CD4-positive, alpha-beta T cell treated with Interleukin-17A for 4 hours (primary cell): Measurements from ENCODE around the gene HIGD1B.
A peak's percentile ranks its signal among the peaks of the same experiment; 100 is the strongest.

Experiments
- DNase-seq: peaks from one replicate; pipeline ENCODE4 v3.0.0-alpha.2; 2020; ENCODE audit warnings: mixed read lengths

The HIGD1B gene

GRCh38 chr17:44840274-44840673 lies 7.4 kb upstream of the HIGD1B start:
- no peak for DNase-seq

DNA sequence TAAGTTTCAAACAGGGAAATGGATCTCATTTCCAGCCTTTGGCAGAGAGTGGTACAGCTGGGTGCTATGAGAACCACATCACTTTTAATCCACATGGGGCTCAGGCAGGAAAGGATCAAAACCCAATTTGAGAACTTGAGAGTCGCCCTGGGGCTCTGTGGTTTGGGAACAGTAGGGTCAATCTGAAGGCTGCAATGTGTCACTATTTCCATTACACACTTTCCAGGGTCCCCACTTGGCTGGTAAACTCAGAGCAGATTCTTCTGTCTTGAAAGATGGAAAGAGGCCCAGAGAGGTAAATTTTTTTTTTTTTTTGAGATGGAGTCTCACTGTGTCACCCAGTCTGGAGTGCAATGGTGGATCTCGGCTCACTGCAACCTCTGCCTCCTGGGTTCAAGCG lies 6.7 kb upstream of the HIGD1B start:
- no peak for DNase-seq

- no peak for DNase-seq
Observed at GRCh38 chr17:44842748-44843147, 4.9 kb upstream of the HIGD1B start.

DNA sequence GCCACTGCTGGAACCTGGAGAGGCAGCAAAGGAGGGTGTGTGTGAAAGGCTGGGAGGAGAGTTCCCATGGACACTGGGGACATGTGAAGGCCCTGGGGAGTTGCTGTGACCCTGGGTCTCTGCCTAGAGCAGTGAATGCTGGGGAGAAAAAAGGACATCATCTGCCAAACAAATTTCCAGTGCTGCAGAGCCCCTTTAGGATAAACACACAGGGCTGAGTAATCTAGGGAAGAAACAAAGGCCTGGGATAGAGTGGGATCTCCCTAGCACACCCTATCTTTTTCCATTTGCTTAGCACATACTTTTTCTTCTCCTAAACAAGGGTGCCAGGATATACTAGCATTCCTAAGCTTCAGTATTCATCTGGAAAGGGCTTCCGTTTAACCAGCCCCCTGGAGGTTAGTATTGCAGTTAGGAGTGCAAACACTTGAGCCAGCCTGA lies 3.3 kb upstream of the HIGD1B start:
- no peak for DNase-seq

GRCh38 chr17:44846206-44846605 lies 1.5 kb upstream of the HIGD1B start:
- no peak for DNase-seq

DNA sequence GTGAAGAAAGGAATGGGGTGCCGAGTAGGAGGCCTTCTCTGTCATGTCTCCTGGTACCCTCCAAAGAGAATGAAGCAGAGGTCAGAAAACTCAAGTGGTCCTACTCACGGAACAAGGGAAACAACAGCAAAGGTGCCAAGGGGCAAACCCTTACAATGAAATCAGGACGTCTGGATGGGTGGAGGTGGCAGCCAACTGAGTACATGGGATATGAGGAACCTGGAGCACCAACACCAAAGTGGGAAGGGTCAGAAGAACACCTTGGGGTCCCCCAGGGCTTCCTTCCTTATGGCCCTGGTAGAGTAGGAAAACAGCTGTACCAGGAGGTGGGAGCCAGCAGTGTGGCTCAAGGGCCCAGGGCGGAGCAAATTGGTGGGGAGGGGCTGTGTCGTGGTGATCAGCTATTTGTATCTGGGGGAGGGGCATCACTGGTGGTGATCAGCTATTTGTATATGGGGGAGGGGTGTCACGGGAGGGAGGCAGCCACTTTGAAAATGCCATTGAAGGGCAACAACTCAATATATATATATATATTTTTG lies 643 bp downstream of the HIGD1B start:
- no peak for DNase-seq

DNA sequence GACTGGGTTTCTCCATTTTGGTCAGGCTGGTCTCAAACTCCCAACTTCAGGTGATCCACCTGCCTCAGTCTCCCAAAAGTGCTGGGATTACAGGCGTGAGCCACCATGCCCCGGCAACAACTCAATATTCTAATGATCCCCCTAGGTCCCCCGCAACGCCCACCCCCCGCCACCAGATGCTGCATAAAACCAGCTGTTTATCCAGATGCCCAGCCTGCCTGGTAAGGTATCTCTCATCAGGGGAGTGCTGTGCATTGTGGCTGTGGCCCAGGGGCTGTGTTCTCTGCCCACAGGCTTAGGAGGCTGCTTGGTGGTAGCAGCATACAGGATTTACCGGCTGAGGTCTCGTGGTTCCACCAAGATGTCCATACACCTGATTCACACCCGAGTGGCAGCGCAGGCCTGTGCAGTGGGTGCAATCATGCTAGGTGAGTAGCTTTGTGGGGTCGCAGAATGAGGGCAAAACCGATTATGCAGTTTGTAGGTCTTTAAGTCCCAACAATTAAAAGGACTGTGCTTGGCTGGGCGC lies 1.3 kb downstream of the HIGD1B start:
- no peak for DNase-seq

DNA sequence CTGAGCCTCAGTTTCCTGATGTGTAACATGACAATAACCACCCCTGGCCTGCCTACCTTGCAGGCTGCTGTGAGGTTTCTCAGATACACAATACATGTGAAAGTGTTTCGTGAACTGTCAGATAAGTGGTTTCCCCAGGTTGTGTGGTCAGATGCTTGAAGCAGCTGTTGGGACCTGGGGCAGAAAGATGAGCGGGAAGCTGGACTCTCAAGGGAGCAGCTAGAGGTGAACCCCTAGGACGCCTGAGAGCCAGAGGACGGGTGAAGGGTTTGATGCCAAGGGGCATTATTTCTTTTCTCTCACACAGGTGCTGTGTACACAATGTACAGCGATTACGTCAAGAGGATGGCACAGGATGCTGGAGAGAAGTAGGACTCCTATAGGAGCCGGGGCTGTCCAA lies 2.3 kb downstream of the HIGD1B start:
- DNase-seq, result no peak

DNA sequence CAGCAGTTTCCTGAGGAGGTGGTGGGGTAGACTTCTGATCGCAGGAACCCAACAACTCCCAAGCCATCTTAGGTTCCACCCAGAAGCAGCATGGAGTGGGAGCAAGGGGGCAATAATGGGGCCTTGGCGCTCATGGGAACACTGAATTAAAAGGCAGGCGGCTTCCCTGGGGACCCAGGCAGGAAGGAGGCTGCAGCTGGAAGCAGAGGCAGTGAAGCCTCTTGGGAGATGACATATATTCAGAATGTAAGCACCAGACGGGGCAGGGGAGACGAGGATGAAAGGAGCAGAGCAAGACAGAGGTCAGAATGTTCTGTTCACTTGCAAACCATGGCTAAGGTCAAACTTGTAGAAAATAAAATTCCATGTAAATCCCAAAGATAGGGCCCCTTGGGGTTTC lies 2.9 kb downstream of the HIGD1B start:
- DNase-seq, result no peak

DNA sequence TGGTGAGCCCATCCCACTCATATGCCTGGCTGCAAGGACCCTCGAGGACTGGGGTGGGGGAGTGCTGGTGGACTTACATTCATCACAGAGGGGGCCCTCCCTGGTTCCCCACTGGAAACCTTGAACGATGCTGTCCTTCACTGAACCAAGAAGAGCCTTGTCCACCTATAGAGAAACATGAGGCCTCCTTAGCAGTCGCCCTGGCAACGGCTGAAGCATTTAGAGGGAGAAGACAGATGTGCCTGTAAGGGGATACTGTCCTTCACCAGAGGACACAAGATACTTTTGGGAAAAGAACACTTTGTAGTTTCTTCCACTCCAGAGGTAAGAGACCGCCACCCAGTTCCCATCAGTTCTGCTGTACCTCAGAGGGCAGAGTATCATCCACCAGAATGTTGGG lies 6.5 kb downstream of the HIGD1B start:
- DNase-seq, result no peak

DNA sequence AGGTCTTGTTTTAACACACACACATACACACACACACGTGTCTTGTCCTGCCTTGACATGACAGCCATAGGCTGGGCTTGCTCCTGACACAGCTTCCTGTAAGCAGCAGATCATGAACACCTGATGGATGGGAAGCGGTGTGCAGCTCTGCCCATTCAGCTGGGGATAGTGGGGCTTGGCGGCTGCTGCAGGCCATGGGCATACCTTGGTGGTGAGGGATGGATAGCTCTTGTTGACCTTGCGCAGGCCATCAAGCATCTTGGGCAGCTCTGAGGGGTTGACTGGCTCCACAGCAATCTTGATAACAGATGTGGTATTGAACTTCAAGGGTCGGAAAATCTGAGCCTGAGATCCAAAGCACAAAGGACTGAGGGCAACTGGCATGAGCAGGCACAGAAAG lies 12.0 kb downstream of the HIGD1B start:
- no peak for DNase-seq

DNA sequence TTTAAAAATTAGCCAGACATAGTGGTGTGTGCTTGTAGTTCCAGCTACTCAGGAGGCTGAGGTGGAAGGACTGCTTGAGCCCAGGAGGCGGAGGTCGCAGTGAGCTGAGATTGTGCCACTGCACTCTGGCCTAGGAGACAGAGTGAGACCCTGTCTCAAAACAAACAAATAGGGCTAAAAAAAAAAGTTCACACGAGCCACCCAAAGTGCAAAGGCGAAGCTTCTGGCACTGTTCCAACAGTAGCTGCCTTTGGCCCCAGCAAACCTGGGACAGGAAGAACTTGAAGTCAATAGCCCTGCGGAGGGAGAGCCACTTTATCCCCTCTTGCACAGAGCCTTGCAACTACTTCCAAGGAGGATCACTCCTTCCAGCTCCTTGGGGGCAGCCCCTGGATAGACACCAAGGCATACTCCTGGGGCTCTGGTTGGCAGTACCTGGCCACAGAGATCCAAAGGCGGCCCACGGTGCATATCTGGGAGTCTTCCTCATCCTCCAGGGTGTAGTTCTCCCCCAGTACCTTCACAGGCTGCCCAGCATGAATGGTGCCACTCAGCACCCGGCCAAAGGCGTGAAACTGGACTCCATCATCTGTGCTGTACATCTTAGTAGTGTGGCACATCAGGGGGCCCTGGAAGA lies 14.7 kb downstream of the HIGD1B start:
- DNase-seq, result no peak

GRCh38 chr17:44863061-44863918 lies 15.6 kb downstream of the HIGD1B start:
- no peak for DNase-seq

GRCh38 chr17:44864831-44865230 lies 17.1 kb downstream of the HIGD1B start:
- DNase-seq, result no peak

GRCh38 chr17:44865231-44865660 lies 17.6 kb downstream of the HIGD1B start:
- DNase-seq, result peak; percentile 80

- no peak for DNase-seq
Observed at GRCh38 chr17:44865931-44866330, 18.2 kb downstream of the HIGD1B start.

- no peak for DNase-seq
Observed at GRCh38 chr17:44867841-44868240, 20.2 kb downstream of the HIGD1B start.

- DNase-seq, result no peak
Observed at GRCh38 chr17:44871556-44871955, 23.9 kb downstream of the HIGD1B start.

DNA sequence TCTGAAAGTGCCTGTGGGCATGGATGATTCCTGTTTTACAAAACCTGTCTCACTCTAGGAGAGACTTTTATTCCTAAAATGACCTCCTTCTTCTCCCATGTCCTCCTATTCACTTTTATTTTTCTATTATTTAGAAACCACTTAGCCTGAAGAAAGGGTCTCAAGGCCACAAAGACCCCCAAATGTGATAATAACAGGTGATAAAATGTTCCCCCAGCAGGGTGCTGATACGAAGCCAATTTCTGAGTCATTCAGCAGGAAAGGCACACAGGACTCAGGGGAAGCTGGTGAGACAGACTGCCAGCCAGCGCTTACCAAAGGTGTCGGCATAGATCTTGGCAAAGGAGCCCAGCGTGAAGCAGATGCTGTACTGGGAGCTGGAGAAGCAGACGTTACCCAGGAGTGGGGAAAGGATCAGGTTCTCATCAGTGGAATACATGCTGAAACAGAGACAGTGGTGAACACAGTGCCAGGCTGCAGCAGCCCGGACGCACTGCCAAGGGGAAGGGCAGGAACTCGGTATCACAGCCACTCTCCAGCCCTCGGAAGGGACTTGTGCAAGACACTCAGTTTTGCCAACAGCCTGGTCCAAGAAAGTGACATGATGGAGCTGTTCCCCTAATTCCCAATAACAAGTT lies 24.6 kb downstream of the HIGD1B start:
- no peak for DNase-seq

- DNase-seq, result no peak
Observed at GRCh38 chr17:44875761-44876160, 28.1 kb downstream of the HIGD1B start.

DNA sequence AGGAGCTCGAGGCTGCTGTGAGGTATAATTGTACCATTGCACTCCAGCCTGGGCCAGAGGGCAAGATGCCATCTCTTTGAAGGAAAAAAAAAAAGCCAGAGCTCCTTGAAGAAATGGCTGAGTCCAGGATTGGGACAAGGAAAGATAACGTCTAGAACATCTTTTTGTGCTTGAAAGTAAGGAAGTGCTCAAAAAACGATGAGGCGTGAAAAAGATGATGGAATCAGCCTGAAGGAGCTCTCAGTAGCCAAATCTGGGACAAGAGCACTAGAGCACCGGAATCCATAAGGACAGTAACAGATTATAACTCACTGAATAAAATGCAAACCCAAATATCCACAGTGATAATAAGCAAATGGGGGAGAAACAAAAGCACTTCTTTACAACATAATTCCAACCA lies 29.4 kb downstream of the HIGD1B start:
- no peak for DNase-seq

DNA sequence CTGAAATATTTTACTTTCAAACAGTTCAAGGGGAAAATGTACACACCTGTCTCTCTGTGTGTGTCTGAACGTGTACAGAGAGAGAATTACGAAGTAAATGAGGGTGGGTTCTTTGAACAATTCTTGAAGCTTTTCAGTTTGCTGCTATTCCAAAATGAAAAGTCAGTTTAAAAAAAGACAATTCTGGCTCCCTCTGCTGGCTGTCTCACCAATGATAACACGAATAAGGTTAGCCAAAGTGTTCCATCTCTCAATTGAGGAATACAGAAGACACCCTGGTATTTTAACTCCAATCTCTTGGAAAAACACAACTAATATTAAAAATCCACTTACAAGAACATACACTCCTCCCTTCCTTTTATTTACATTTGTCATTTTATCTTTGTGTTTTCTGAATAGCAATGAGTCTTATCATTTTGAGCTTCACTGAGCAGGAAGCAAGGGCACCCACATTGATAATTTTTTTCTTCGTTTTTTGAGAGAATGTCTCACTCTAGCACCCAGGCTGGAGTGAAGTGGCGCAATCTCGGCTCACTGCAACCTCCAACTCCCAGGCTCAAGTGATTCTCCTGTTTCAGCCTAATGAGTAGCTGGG lies 31.0 kb downstream of the HIGD1B start:
- peak; percentile 35 for DNase-seq

- DNase-seq, result no peak
Observed at GRCh38 chr17:44879376-44879775, 31.7 kb downstream of the HIGD1B start.
